Stimulated activated CD4-positive, alpha-beta T cell treated with anti-CD3 and anti-CD28 coated beads, Interleukin-2, amount 100 ng/mL, for 4 hours (primary cell): ENCODE measurements around the gene LTBP1.

Source experiments
- DNase-seq: peaks from one replicate; pipeline ENCODE4 v3.0.0-alpha.2; 2020; ENCODE audit warnings: low read depth

The LTBP1 gene

GRCh38 chr2:33077311-33077710 is 130.6 kb downstream of the LTBP1 start:
- no peak for DNase-seq

GRCh38 chr2:33077844-33078243 is 131.1 kb downstream of the LTBP1 start:
- DNase-seq, result no peak

- DNase-seq, result no peak
These were observed 134.9 kb downstream of the LTBP1 start for GRCh38 chr2:33081691-33082090.

- no peak for DNase-seq
These were observed 137.1 kb downstream of the LTBP1 start for GRCh38 chr2:33083699-33084387.

DNA sequence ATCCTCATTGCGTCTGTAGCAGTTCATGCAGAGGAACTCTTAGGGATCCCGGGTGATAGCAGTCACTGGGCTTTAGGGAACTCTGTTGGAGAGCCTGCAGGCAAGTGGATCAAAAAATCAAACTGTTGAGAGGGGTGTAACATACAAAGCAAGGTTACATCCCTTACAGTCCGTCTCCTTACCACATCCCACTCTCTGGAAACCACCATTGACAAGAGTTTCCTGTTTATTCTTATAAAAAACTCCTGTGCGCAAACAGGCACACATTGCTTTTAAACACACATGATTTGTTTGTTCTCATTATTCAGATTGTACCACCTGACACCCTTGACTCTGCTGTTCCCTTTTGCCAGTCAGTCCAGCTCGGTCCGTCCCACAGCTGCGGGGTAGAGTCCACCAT is 137.7 kb downstream of the LTBP1 start:
- no peak for DNase-seq

DNA sequence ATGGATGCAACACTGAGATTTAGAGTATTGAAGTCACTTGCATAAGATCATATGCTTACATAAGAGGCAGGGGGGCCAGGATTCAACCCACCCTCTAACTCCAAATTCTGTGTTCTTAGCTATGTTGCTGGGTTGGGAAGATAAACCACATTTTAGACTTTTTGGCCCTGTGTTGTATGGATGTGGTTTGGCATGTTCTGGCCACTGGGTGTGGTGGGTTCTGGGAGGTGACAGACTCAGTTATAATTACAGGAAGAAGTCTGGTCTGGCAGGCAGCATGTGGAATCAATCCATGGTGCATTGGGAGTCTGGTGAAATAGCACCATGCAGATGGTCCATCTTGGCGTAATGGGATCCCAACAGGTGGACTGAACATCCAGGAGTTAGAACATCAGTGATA is 138.9 kb downstream of the LTBP1 start:
- no peak for DNase-seq

DNA sequence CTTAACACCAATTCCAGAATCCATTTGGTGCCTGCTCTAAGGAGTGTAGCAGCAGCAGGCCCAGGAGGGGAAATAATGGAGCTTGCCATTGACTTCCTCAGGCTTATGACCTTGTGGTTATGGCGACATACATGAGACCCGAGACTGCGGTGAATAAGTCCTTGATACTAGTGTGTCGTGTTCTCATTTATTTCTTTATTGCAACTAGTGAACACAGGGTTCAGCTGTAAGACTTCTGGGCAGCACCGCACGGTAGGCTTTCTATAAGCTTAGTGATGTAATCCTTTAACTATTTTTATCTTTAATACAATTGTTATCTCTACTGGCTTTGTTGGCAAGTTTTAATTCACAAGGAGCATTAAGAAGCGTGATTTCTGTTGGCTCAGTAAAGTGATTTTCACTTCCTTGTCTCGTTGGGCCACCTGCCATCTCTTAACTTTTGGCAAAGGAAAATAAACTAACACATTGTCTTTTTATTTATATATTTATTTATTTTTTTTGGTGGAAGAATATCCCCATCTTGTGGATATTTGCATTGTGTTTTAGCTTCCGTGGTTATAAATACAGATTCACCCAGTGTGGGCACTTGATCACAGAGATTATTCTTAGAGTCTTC is 139.8 kb downstream of the LTBP1 start:
- DNase-seq, result no peak

DNA sequence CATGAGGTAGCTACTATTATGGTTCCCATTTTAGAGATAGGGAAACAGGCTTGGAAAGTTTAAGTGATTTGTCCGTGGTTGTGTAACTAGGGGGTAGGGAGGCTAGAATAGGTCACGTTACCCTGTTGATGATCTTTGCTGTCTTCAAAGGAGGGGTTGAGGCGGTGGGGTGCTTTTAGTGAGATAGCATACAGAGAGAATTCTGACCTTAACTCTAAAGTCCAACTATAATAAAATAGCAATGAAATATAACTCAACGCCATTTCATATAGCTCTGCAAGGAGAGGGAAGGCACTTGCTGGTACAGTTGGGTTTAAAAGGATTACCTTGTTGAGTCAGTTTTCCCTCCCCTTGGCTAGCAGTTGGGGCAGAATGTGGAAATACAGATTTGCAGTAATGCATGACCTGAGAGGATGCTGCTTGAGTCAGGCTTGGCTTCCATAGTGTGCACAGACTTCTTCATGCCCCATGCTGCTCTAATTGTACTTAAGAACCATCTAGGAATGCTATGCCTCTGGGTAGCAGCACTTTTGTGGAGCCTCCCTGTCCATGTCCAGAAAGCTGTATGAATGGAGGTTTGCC is 143.9 kb downstream of the LTBP1 start:
- DNase-seq, result no peak

- DNase-seq, result no peak
These were observed 144.9 kb downstream of the LTBP1 start for GRCh38 chr2:33091541-33092123.

DNA sequence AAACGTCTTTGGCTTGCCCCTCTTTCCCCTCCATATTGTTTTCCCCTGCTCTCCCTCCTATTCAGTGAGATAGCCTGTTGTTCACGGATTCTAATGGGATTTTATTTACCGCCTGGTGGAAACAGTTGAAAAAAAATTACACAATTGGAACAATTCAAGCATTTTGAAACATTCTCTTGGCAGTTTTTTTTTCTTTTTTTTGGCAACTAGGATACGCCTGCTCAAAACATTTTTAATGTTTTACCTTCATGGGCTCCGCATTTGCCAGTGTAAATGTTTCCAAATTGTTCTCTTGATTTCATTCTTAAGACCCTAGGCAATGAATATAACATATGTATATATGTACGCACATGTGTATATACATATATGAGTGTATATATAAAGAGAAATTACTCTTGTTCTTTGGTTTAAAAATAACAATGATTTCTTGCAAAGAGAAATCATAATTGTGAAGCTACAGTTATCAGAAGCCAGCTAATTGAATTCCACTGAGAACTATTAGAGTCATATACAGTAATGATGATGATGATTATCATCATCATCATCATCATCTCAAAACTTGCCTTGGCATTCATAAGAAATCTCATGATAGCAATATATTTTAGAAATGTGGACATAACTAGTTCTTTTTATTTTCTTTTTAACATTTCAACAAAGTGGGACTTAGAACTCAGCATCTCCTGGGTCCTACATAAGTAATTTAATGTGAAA is 146.7 kb downstream of the LTBP1 start:
- DNase-seq, result no peak

- DNase-seq, result no peak
These were observed 147.6 kb downstream of the LTBP1 start for GRCh38 chr2:33094303-33094702.

GRCh38 chr2:33099989-33100388 is 153.2 kb downstream of the LTBP1 start:
- DNase-seq, result no peak

DNA sequence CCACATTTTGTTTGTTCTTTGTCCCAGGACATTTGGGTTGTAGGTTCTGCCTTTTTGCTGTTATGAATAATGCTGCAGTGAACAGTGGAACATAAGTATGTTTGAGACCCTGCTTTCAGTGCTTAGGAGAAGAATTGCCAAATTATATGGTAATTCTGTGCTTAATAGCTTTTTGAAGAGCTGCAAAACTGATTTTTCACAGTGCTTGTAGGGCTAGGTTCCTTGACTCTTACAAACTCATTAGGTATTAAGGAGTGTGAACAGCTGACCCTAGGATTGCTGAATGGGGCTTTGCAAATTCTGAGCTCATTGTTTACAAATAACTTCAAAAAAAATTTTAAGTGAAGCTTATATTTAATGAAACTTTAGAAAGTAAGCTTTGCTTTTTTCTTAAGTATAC is 154.2 kb downstream of the LTBP1 start:
- no peak for DNase-seq

DNA sequence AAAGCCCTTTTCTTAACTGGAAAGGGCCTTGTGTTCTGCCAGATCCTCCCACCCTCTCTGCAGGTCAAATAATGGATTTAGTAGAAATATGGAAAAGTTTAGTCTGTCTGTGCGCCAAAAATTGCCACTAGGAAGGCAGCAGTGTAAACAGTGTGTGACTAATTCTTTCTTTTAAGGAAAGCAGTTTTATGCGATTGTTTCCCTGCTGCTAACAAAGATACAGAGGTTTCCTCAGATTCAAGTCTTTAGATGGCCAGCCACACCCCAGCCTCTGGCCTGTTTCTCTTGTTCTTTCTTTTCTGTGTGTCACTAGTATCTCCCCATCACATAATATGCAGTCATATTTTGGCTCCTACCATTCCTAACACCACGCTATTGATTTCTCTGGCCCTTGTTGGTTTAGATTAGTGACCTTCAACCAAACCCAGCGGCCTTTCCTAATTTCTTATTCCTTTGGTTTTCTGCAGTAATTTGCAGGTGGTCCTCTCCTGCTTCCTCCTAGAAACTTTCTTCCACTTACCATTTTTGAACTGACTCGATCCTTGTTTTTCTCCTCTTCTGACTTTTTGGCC is 157.4 kb downstream of the LTBP1 start:
- no peak for DNase-seq

- no peak for DNase-seq
These were observed 158.0 kb downstream of the LTBP1 start for GRCh38 chr2:33104726-33105125.

- no peak for DNase-seq
These were observed 159.4 kb downstream of the LTBP1 start for GRCh38 chr2:33106115-33106514.

GRCh38 chr2:33107690-33108482 is 161.1 kb downstream of the LTBP1 start:
- no peak for DNase-seq

- DNase-seq, result no peak
These were observed 162.0 kb downstream of the LTBP1 start for GRCh38 chr2:33108483-33109443.

DNA sequence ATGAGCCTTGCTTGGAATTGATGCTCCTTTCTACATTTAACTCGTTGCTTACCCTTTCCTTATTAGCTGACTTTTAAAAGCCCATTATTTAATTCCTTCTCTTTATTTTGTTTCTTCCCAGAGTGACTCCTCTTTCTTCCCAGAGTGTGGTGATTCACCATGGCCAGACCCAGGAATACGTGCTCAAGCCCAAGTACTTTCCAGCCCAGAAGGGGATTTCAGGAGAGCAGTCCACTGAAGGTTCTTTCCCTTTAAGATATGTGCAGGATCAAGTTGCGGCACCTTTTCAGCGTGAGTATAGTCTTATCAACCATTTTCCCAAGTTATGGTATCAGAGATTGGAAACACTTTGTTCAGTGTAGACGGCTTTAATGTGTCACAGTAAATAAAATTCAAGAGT is 163.7 kb downstream of the LTBP1 start:
- DNase-seq, result no peak

GRCh38 chr2:33111002-33111446 is 164.3 kb downstream of the LTBP1 start:
- no peak for DNase-seq
